GM12891 (cell line): ENCODE measurements around the gene METTL15.

Source experiments
- PAX5 ChIP-seq: IDR thresholded peaks from 2 replicates; pipeline ENCODE4 v1.6.1; 2011; ENCODE audit warnings: low read length, moderate library complexity, mild to moderate bottlenecking; ENCODE audit not compliant: insufficient read depth, severe bottlenecking
- POLR2A ChIP-seq: IDR thresholded peaks from 2 replicates; pipeline ENCODE4 v1.6.1; 2011; ENCODE audit warnings: low read depth, low read length, control low read depth
- POLR2AphosphoS5 ChIP-seq: IDR thresholded peaks from 2 replicates; pipeline ENCODE4 v1.6.1; 2011; ENCODE audit warnings: low read depth, low read length, control low read depth
- POU2F2 ChIP-seq: IDR thresholded peaks from 2 replicates; pipeline ENCODE4 v1.6.1; 2011; ENCODE audit warnings: low read depth, mild to moderate bottlenecking, control low read depth, low read length, moderate library complexity
- SPI1 ChIP-seq: IDR thresholded peaks from 2 replicates; pipeline ENCODE4 v1.6.1; 2011; ENCODE audit warnings: low read depth, low read length, control low read depth
- TAF1 ChIP-seq: IDR thresholded peaks from 2 replicates; pipeline ENCODE4 v1.6.1; 2011; ENCODE audit warnings: low read depth, low read length, control low read depth

- TF ChIP-seq POLR2A = no peak
- TF ChIP-seq SPI1 = no peak
- no peak for TF ChIP-seq TAF1
- TF ChIP-seq POLR2AphosphoS5 = no peak
- TF ChIP-seq PAX5 = no peak
- TF ChIP-seq POU2F2 = no peak
Measured at GRCh38 chr11:28338371-28338770, 230.2 kb downstream of the METTL15 start.
